Ovary (tissue), 9 donors: ENCODE results near the gene EMC6. TPM values are rescaled to one million over a fixed set of nuclear protein-coding genes. Genes with fewer than 3 reads are reported as not detected.

Experiments used
- DNase-seq, 5 donors: peaks; one replicate each; pipeline ENCODE4 v3.0.0-alpha.2; 2019 to 2020
- H3K27ac ChIP-seq, 2 donors: fragments of 200-600 bp; one replicate each; pipeline versions ENCODE4 v1.5.1 to v1.8.0; 2019 to 2022
- H3K27me3 ChIP-seq: fragments of 200-600 bp; one replicate; pipeline ENCODE4 v1.8.0; 2022
- H3K36me3 ChIP-seq: fragments of 200-600 bp; sonication (generic); one replicate; pipeline ENCODE4 v1.5.1; 2019
- H3K4me1 ChIP-seq: one replicate; pipeline ENCODE4 v1.8.1; 2013; ENCODE audit warnings: mild to moderate bottlenecking, moderate library complexity; ENCODE audit not compliant: insufficient read depth
- H3K4me3 ChIP-seq: fragments of 200-600 bp; sonication (generic); one replicate; pipeline ENCODE4 v1.5.1; 2017
- H3K9me3 ChIP-seq, 2 donors: fragments of 200-600 bp in 1 of 2; sonication (generic) in 1 of 2; one replicate each; pipeline versions ENCODE4 v1.5.1 to v1.8.1; 2013 to 2019; ENCODE audit warnings: mild to moderate bottlenecking in 1 of 2, moderate library complexity in 1 of 2
- CTCF ChIP-seq, 3 donors: fragments of 450-650 bp in 2 of 3; fragments of 200-600 bp in 1 of 3; IDR thresholded peaks; one replicate each; pipeline versions ENCODE4 v1.5.1 to v1.8.0; 2016 to 2022; ENCODE audit warnings: antibody characterized with exemption in 3 of 3, mild to moderate bottlenecking in 1 of 3
- EP300 ChIP-seq: sonication (generic); formaldehyde crosslinking; IDR thresholded peaks from one replicate; pipeline ENCODE4 v1.6.1; 2017; ENCODE audit warnings: antibody characterized with exemption
- POLR2A ChIP-seq: fragments of 450-650 bp; IDR thresholded peaks from one replicate; pipeline ENCODE4 v1.6.1; 2017; ENCODE audit warnings: antibody characterized with exemption, mild to moderate bottlenecking, moderate library complexity
- WGBS, 3 donors: extraction: QIAGEN DNeasy Blood & Tissue Kit in 1 of 3; methylation state at CpG; one replicate each; pipeline versions ENCODE4 v1.1.5 to v1.1.7; 2013 to 2017; 5-methylcytosine and 5-hydroxymethylcytosine counted together
- intact Hi-C, 4 donors: fragments of 100-400 bp; cut with DNase I; formaldehyde crosslinking; loops; one replicate each; pipeline versions ENCODE4 v1.11.0 to v1.15.1; 2022 to 2023
- polyA plus RNA-seq, 2 donors: library from polyadenylated mRNA; stranded (reverse); fragments of 200-250 nt in 1 of 2; fragments of 350-450 nt in 1 of 2; fragmentation: Illumina TruSeq in 1 of 2; extraction: RNeasy Lipid Tissue Mini Kit (QIAGEN cat#74804) in 1 of 2; gene quantifications; one replicate each; pipeline ENCODE4 v1.2.3, GENCODE V29; 2013 to 2014
- total RNA-seq, 7 donors: library from RNA; depleted of rRNA in 2 of 7; stranded (reverse); fragments of >200 nt in 2 of 7; fragmentation: NEBNext Ultra II Directional in 3 of 7; extraction: Animal tissue kit (Norgen Biotek cat#: 25700) in 3 of 7; gene quantifications; one replicate each; pipeline versions ENCODE4 v1.1.0 to v1.2.4, GENCODE V29; 2016 to 2023
- donor health status: DM: no; HTN: no; CAD: no; lungs with moderate emphysema.
- donor health status: DM: no; HTN: no; CAD: no.
- donor health status: Bipolar disorder and iron deficiency.
- donor health status: DM: yes; HTN: yes; CAD: no.
- donor health status: DM: no; HTN: no; CAD: no.
- donor health status: DM: yes; HTN: yes; CAD: no.

Gene EMC6
- total and polyA plus RNA-seq, 9 donors, result 7.6 to 38.9 (median 20.5) TPM

- no peaks in the 10 kb centered on the region for H3K27me3 ChIP-seq
- WGBS, 3 donors, result 0 to 1% (median 0%) methylated on average over 20 to 68 of the region's 68 CpGs
- H3K4me3 ChIP-seq, result peak within 1 kb of the TSS; percentile 85
- TF ChIP-seq EP300 (no peak), POLR2A (peak; percentile 47)
- no peaks in the 10 kb centered on the region for H3K9me3 ChIP-seq
- DNase-seq, result peak; percentile 96 to 97 (median 96)
- H3K4me1 ChIP-seq, result peaks cover 20% of the 10 kb centered on the region
- intact Hi-C loops, result no loop called here
- H3K36me3 ChIP-seq, result no peaks in the 10 kb centered on the region
- H3K27ac ChIP-seq, result peak within 1 kb of the TSS; percentile 92 to 99
These were observed 32.3 kb upstream of the EMC6 start, which contains the start of the genes CTNS and SHPK for GRCh38 chr17:3636154-3636907. Gene CTNS (plus strand): TSS chr17:3636760. CDS start chr17:3640207, 3,447 bp downstream. Gene SHPK (minus strand): TSS chr17:3636250. CDS start chr17:3636219, 31 bp downstream.

- H3K36me3 ChIP-seq, result no peaks in the 10 kb centered on the region
- WGBS, 3 donors, result 1 to 2% (median 1%) methylated on average over 17 to 31 of the region's 31 CpGs
- no peaks in the 10 kb centered on the region for H3K27me3 ChIP-seq
- H3K27ac ChIP-seq, result peak overlapping the region; percentile 32 to 99
- peak overlapping the region; percentile 85 for H3K4me3 ChIP-seq
- no peak for TF ChIP-seq CTCF (IDR thresholded peaks at IDR 0.05)
- TF ChIP-seq EP300, result no peak
- TF ChIP-seq POLR2A, result no peak
- no peaks in the 10 kb centered on the region for H3K9me3 ChIP-seq
- DNase-seq, result no peak
- intact Hi-C loops, result no loop called here
- H3K4me1 ChIP-seq, result peaks cover 22% of the 10 kb centered on the region
These were observed 31.7 kb upstream of the EMC6 start for GRCh38 chr17:3636908-3637373.

GRCh38 chr17:3639981-3640596, 28.5 kb upstream of the EMC6 start:
- H3K27me3 ChIP-seq, result no peaks in the 10 kb centered on the region
- peaks cover 14% of the 10 kb centered on the region for H3K4me1 ChIP-seq
- 5 to 36% (median 11%) methylated on average over 7 of the region's 7 CpGs for WGBS, 3 donors
- peak overlapping the region in 1 of 2 donors; percentile 73 for H3K27ac ChIP-seq
- intact Hi-C loops, result no loop called here
- no peaks in the 10 kb centered on the region for H3K36me3 ChIP-seq
- no peak overlapping the region for H3K4me3 ChIP-seq
- TF ChIP-seq EP300 (no peak), POLR2A (no peak), CTCF (IDR thresholded peaks at IDR 0.05) (no peak)
- no peaks in the 10 kb centered on the region for H3K9me3 ChIP-seq
- DNase-seq, result no peak

- WGBS, 3 donors, result 25 to 33% (median 27%) methylated on average over 3 of the region's 3 CpGs
- DNase-seq, result no peak
- no peaks in the 10 kb centered on the region for H3K36me3 ChIP-seq
- intact Hi-C loops, result no loop called here
- H3K27ac ChIP-seq, result peak overlapping the region in 1 of 2 donors; percentile 73
- no peaks in the 10 kb centered on the region for H3K27me3 ChIP-seq
- H3K4me3 ChIP-seq, result no peak overlapping the region
- H3K4me1 ChIP-seq, result peaks cover 13% of the 10 kb centered on the region
- TF ChIP-seq CTCF (IDR thresholded peaks at IDR 0.05), result no peak
- no peak for TF ChIP-seq POLR2A
- no peak for TF ChIP-seq EP300
- H3K9me3 ChIP-seq, result no peaks in the 10 kb centered on the region
These were observed 27.6 kb upstream of the EMC6 start for GRCh38 chr17:3641014-3641413.
